GM23338 (cell line): ENCODE measurements around the gene CDC42BPB. TPM values are rescaled to one million over a fixed set of nuclear protein-coding genes. Genes with fewer than 3 reads are reported as not detected.

Source experiments
- ATAC-seq: fragments of 200-7000 bp; cut with Tn5 transposase; 3 replicates; pipeline ENCODE4 v1.9.1; 2020
- DNase-seq: peaks from one replicate; pipeline ENCODE4 v3.0.0-alpha.2; 2015; ENCODE audit warnings: low spot score
- H2AFZ ChIP-seq: fragments of 200-600 bp; sonication (generic); 2 replicates; pipeline ENCODE4 v1.8.0; 2016; ENCODE audit warnings: antibody characterized with exemption, mild to moderate bottlenecking, moderate library complexity
- H3F3A ChIP-seq: fragments of 200-600 bp; sonication (generic); replicated peaks from 2 replicates; pipeline ENCODE4 v1.8.0; 2017; ENCODE audit warnings: antibody characterized with exemption, mixed run types, low read depth
- H3K27ac ChIP-seq: fragments of 200-600 bp; sonication (generic); 2 replicates; pipeline ENCODE4 v1.6.1; 2016; ENCODE audit warnings: low read depth
- H3K27me3 ChIP-seq: fragments of 200-600 bp; sonication (generic); 2 replicates; pipeline ENCODE4 v1.8.0; 2016; ENCODE audit warnings: mild to moderate bottlenecking, mixed run types, moderate library complexity; ENCODE audit not compliant: insufficient read depth
- H3K36me3 ChIP-seq: fragments of 200-600 bp; sonication (generic); 2 replicates; pipeline ENCODE4 v1.8.0; 2016; ENCODE audit warnings: mild to moderate bottlenecking; ENCODE audit not compliant: insufficient read depth
- H3K4me1 ChIP-seq: fragments of 200-600 bp; sonication (generic); 2 replicates; pipeline ENCODE4 v1.8.0; 2016; ENCODE audit warnings: mild to moderate bottlenecking, moderate library complexity; ENCODE audit not compliant: insufficient read depth
- H3K4me2 ChIP-seq: fragments of 200-600 bp; sonication (generic); 2 replicates; pipeline ENCODE4 v1.7.1; 2017; ENCODE audit warnings: mixed run types
- H3K4me3 ChIP-seq: fragments of 200-600 bp; sonication (generic); 2 replicates; pipeline ENCODE4 v1.6.1; 2016; ENCODE audit warnings: mixed run types
- H3K79me2 ChIP-seq: fragments of 200-600 bp; sonication (generic); replicated peaks from 2 replicates; pipeline ENCODE4 v1.8.0; 2017; ENCODE audit warnings: mild to moderate bottlenecking; ENCODE audit not compliant: insufficient read depth
- H3K9me2 ChIP-seq: fragments of 200-600 bp; sonication (generic); 2 replicates; pipeline ENCODE4 v1.8.0; 2017; ENCODE audit not compliant: insufficient read depth
- H4K20me1 ChIP-seq: fragments of 200-600 bp; sonication (generic); replicated peaks from 2 replicates; pipeline ENCODE4 v1.8.0; 2017; ENCODE audit warnings: mild to moderate bottlenecking; ENCODE audit not compliant: insufficient read depth
- H3K27ac Mint-ChIP-seq: 2 replicates; pipeline ENCODE4 v1.8.0; 2020; ENCODE audit warnings: inconsistent platforms, mild to moderate bottlenecking, moderate library complexity, mixed read lengths
- H3K27me3 Mint-ChIP-seq: 3 replicates; pipeline ENCODE4 v1.8.0; 2022; ENCODE audit warnings: low read depth, mild to moderate bottlenecking, moderate library complexity, mixed read lengths, inconsistent platforms; ENCODE audit not compliant: insufficient read depth, poor library complexity
- H3K36me3 Mint-ChIP-seq: 3 replicates; pipeline ENCODE4 v1.8.0; 2021; ENCODE audit warnings: low read depth, mild to moderate bottlenecking, inconsistent platforms, moderate library complexity, mixed read lengths
- H3K4me1 Mint-ChIP-seq: 3 replicates; pipeline ENCODE4 v1.8.0; 2020; ENCODE audit warnings: mild to moderate bottlenecking, inconsistent platforms, mixed read lengths
- H3K4me3 Mint-ChIP-seq: 3 replicates; pipeline ENCODE4 v1.8.0; 2021; ENCODE audit warnings: moderate library complexity, mild to moderate bottlenecking, inconsistent platforms, mixed read lengths
- H3K9me3 Mint-ChIP-seq: 3 replicates; pipeline ENCODE4 v1.8.0; 2020; ENCODE audit warnings: moderate library complexity, mild to moderate bottlenecking, inconsistent platforms, mixed read lengths
- CREB1 ChIP-seq: fragments of 250-450 bp; sonication (Bioruptor Pico); IDR thresholded peaks from 2 replicates; pipeline ENCODE4 v1.5.0; 2020; ENCODE audit warnings: low read depth, mild to moderate bottlenecking, moderate library complexity
- CTCF ChIP-seq, 2 experiments: fragments of 200-600 bp in 1 of 2; sonication (generic) in 1 of 2; conservative IDR thresholded peaks; 2 replicates each; pipeline versions ENCODE4 v1.5.1 to v1.6.1; 2016 to 2017; ENCODE audit warnings: antibody characterized with exemption in 2 of 2, low read depth in 2 of 2, mild to moderate bottlenecking in 2 of 2, moderate library complexity in 1 of 2
- ETS1 ChIP-seq: IDR thresholded peaks from 2 replicates; pipeline ENCODE4 v1.6.1; 2016; ENCODE audit warnings: antibody characterized with exemption
- EZH2 ChIP-seq: fragments of 200-600 bp; sonication (generic); IDR thresholded peaks from one replicate; pipeline ENCODE4 v1.8.0; 2017; ENCODE audit warnings: antibody characterized with exemption, mild to moderate bottlenecking, low read depth; ENCODE audit not compliant: unreplicated experiment
- EZH2phosphoT487 ChIP-seq: fragments of 200-600 bp; sonication (generic); IDR thresholded peaks from one replicate; pipeline ENCODE4 v1.8.1; 2018; ENCODE audit warnings: antibody characterized with exemption; ENCODE audit not compliant: unreplicated experiment
- JUNB ChIP-seq: IDR thresholded peaks from one replicate; pipeline ENCODE4 v1.6.1; 2016; ENCODE audit warnings: antibody characterized with exemption; ENCODE audit not compliant: unreplicated experiment
- NANOG ChIP-seq: IDR thresholded peaks from 2 replicates; pipeline ENCODE4 v1.6.1; 2016; ENCODE audit warnings: antibody characterized with exemption, borderline replicate concordance
- POLR2AphosphoS5 ChIP-seq: IDR thresholded peaks from 2 replicates; pipeline ENCODE4 v1.6.1; 2016; ENCODE audit warnings: antibody characterized with exemption, low read depth
- REST ChIP-seq: IDR thresholded peaks from one replicate; pipeline ENCODE4 v1.6.1; 2018; ENCODE audit warnings: antibody characterized with exemption; ENCODE audit not compliant: unreplicated experiment
- STAT1 ChIP-seq: IDR thresholded peaks from one replicate; pipeline ENCODE4 v1.6.1; 2016; ENCODE audit warnings: antibody characterized with exemption; ENCODE audit not compliant: unreplicated experiment
- ZNF114 ChIP-seq: fragments of 250-450 bp; sonication (Bioruptor Pico); IDR thresholded peaks from 2 replicates; pipeline ENCODE4 v1.5.0; 2020; ENCODE audit warnings: mild to moderate bottlenecking, moderate library complexity
- ZNF331 ChIP-seq: fragments of 250-450 bp; sonication (Bioruptor Pico); IDR thresholded peaks from 2 replicates; pipeline ENCODE4 v1.5.0; 2020; ENCODE audit warnings: low read depth, mild to moderate bottlenecking, moderate library complexity
- ZNF462 ChIP-seq: fragments of 250-450 bp; sonication (Bioruptor Pico); IDR thresholded peaks from 2 replicates; pipeline ENCODE4 v1.5.0; 2020; ENCODE audit warnings: mild to moderate bottlenecking, moderate library complexity
- polyA plus RNA-seq: library from polyadenylated mRNA; unstranded; fragments of >200 nt; fragmentation: Nextera tagmentation; extraction: Ambion mirVana; gene quantifications from 2 replicates; pipeline ENCODE4 v1.2.1, GENCODE V29; 2016
- total RNA-seq: library from RNA; depleted of rRNA; stranded (reverse); fragments of >200 nt; shearing (Covaris generic); gene quantifications from 2 replicates; pipeline ENCODE4 v1.2.3, GENCODE V29; 2014

Gene CDC42BPB
- total and polyA plus RNA-seq, 2 experiments from 2014 or later: 12.3 to 127 TPM

GRCh38 chr14:103027451-103027850, 29.9 kb downstream of the CDC42BPB start (continued):
- no peak for TF ChIP-seq STAT1
- no peak for TF ChIP-seq EZH2
- no peak for TF ChIP-seq ZNF114
- no peak for TF ChIP-seq NANOG
- TF ChIP-seq POLR2AphosphoS5: no peak
- TF ChIP-seq JUNB: no peak

- ATAC-seq (no peak), DNase-seq (no peak)
- no peak overlapping the region for H3K4me3 ChIP-seq
- peaks cover 72% of the 10 kb centered on the region for H4K20me1 ChIP-seq
- H3K9me2 ChIP-seq: no peaks in the 10 kb centered on the region; the same call in 1 of the 2 replicates
- Mint-ChIP-seq H3K27ac (no peak overlapping the region), H3K4me1 (peaks cover 22% of the 10 kb centered on the region), H3K9me3 (peaks cover 6% of the 10 kb centered on the region; the same call in 1 of the 3 replicates), H3K36me3 (peaks cover 9% of the 10 kb centered on the region; the same call in 2 of the 3 replicates), H3K27me3 (peaks cover 11% of the 10 kb centered on the region), H3K4me3 (no peak overlapping the region)
- TF ChIP-seq REST (no peak), EZH2 (no peak), ZNF462 (CRISPR knock-in tag) (no peak), ZNF114 (no peak), POLR2AphosphoS5 (no peak), CREB1 (CRISPR knock-in tag) (no peak), NANOG (no peak), ZNF331 (CRISPR knock-in tag) (no peak), STAT1 (no peak), JUNB (no peak), ETS1 (no peak), EZH2phosphoT487 (no peak), CTCF (conservative IDR thresholded peaks at IDR 0.05; ENCODE audit: low read depth in 2 of 2) (no peak)
- no peaks in the 10 kb centered on the region for H3K36me3 ChIP-seq
- peaks cover 97% of the 10 kb centered on the region for H3K79me2 ChIP-seq
- H3K4me2 ChIP-seq: no peak overlapping the region
- H3K27ac ChIP-seq: no peak overlapping the region
- H3K27me3 ChIP-seq: no peaks in the 10 kb centered on the region
- no peak overlapping the region for H2AFZ ChIP-seq
- H3F3A ChIP-seq: 0 out of 2 replicates have a peak, but pooled peaks cover under 1% of the 10 kb centered on the region
- H3K4me1 ChIP-seq: peaks cover 19% of the 10 kb centered on the region
Observed at GRCh38 chr14:103026988-103027387, 30.4 kb downstream of the CDC42BPB start.
